HG02943 (cell line): ENCODE results near the gene ERVFRD-1.
A peak's percentile ranks its signal among the peaks of the same experiment; 100 is the strongest.
"Not testable (repeated sequence)": the region's sequence is repeated elsewhere in the genome, so short reads cannot be mapped to it uniquely, and the experiment has no call there.

Source experiments
- ATAC-seq: cut with Tn5 transposase; IDR thresholded peaks from one replicate; pipeline ENCODE4 v1.9.1; 2021; ENCODE audit warnings: mild to moderate bottlenecking, low read depth, moderate library complexity; ENCODE audit not compliant: unreplicated experiment

Gene ERVFRD-1

GRCh38 chr6:11092668-11093375 lies 18.7 kb downstream of the ERVFRD-1 start:
- ATAC-seq = peak; percentile 39

- not testable (repeated sequence) for ATAC-seq
Observed at GRCh38 chr6:11091141-11091540, 20.4 kb downstream of the ERVFRD-1 start.

DNA sequence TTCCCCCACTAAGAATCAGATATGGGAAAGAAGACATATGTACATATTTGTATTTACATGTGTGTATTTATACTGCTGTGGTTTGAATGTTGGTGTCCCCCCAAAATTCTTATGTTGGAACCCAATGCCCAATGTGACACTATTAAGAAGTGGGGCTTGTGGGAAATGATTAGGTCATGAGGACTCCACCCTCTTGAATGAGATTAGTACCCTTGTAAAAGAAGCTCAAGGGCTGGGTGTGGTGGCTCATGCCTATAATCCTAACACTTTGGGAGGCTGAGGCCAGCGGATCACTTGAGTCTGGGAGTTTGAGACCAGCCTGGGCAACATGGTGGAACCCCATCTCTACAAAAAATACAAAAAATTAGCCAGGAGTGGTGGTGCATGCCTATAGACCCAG lies 21.8 kb downstream of the ERVFRD-1 start:
- no peak for ATAC-seq

GRCh38 chr6:11087141-11087812 lies 24.2 kb downstream of the ERVFRD-1 start:
- not testable (repeated sequence) for ATAC-seq

GRCh38 chr6:11085758-11086435 lies 25.6 kb downstream of the ERVFRD-1 start:
- ATAC-seq = no peak

GRCh38 chr6:11083956-11084355 lies 27.6 kb downstream of the ERVFRD-1 start:
- ATAC-seq = no peak

DNA sequence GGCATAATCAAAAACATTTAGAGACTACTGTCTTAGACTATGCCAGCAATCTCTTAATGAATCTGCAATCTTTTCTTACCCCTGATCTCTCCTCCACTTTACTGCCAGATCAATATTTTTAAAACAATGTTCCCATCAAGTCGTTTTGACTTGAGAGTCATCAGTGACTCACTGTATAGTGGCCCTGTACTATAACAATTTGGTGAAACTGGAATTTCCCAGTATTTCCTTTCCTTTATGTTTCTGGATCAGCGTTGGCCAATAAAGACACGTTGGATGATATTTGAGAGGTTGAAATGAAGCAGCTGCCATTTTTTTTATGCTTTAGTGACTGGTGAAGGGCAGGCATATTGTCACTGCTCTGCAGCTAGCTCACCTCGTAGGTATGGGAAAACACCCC lies 28.0 kb downstream of the ERVFRD-1 start:
- ATAC-seq = no peak

- ATAC-seq = no peak
Observed at GRCh38 chr6:11080296-11080695, 31.2 kb downstream of the ERVFRD-1 start.

DNA sequence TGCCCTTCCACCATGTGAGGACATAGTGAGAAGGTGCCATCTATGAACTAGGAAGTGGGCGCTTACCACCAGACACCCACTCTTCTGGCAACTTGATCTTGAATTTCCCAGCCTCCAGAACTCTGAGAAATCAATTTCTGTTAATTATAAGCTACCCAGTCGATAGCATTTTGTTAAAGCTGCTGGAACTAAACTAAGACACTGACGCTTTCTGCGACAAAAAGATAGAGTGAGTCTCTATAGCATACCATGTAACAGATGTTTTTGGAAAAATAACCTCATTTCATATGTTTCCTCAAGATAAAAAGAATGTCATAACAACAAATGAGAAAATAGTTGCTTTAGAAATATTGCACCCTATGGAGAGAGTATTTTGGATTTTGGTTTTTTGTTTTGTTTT lies 33.3 kb downstream of the ERVFRD-1 start:
- no peak for ATAC-seq

DNA sequence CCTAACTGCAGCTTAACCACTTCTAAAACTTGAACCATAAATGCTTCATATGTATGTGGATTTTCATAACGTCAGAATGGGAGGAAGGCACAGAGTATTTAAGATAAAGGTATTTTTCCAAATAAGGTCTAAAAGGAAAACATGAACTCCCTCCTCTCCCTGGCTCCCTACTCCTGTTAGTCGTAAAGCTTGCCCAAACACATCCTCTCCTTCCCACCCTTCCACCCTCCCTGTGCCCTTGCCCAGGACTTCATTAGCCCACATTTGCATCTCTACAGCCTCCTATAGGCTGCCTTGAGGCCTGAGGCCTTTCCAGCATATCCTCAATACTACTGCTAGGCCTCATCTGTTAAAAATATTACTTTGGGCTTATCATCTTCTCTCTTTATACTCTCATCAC lies 35.0 kb downstream of the ERVFRD-1 start:
- ATAC-seq = no peak

DNA sequence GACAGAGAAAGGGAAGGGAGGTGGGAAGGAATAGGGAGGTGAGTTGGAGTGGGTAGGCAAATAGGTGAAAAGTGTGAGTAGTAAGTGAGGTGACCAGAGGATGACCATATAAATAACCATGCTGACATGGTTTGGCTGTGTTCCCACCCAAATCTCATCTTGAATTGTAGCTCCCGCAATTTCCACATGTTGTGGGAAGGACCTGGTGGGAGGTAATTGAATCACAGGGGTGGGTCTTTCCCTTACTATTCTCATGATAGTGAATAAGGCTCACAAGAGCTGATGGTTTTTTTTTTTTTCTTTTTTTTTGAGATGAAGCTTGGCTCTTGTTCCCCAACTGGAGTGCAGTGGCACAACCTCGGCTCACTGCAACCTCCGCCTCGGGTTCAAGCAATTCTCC lies 39.4 kb downstream of the ERVFRD-1 start:
- no peak for ATAC-seq

GRCh38 chr6:11069760-11070159 lies 41.8 kb downstream of the ERVFRD-1 start:
- no peak for ATAC-seq

DNA sequence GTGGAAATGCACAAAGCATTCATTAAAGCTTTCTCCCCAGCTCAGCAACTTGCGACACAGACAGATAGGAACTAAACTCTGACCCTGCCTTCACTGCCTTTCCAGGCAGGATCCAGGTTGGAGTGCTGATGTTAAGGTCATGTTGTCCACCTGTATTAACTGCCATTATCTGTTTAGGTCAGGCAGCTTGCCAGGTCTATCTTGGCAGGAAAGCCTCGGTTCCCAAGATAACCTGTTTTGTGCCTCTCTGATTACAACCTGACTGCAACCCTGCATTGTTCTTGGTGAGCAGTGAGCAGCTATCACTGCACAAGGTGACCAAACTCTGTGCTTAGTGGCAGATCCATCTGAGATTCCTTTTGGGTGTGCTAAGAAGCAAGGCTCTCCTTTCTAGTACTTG lies 44.2 kb downstream of the ERVFRD-1 start:
- ATAC-seq = no peak

- no peak for ATAC-seq
Observed at GRCh38 chr6:11066505-11067347, 44.8 kb downstream of the ERVFRD-1 start.

- ATAC-seq = no peak
Observed at GRCh38 chr6:11065436-11066202, 45.9 kb downstream of the ERVFRD-1 start.

- ATAC-seq = no peak
Observed at GRCh38 chr6:11064836-11065235, 46.7 kb downstream of the ERVFRD-1 start.

DNA sequence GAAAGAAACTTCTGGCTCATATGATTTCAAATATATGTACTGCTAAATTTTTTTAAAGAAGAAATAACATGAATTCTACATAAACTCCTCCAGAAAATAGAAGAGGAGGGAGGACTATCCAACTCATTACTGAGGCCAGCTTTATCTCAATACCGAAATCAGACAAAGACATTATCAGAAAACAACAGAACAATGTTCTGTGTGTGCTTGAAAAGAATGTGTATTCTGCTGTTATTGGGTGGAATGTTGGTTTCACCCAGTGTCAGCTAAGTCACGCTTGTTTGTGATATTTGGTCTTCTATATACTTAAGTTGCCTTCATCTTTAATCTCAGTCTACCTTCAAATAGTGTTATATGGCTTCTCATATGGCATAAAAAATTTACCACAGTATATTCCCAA lies 48.8 kb downstream of the ERVFRD-1 start:
- no peak for ATAC-seq

DNA sequence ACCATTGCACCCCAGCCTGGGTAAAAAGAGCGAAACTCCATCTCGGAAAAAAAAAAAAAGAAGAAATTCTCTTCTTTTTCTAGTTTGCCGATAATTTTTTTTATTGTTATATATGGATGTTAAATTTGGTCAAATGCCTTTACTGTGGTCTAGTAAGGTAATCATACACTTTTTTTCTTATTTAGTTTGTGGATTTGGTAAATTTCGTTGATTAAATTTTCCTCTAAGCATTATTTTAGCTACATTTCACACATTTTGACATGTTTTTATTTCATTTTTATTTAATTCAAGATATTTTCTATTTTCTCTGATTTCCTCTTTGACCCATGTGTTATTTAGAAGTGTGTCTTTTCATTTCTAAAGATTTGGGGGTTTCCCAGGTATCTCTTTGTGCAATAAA lies 49.4 kb downstream of the ERVFRD-1 start:
- no peak for ATAC-seq

- ATAC-seq = no peak
Observed at GRCh38 chr6:11058406-11058805, 53.1 kb downstream of the ERVFRD-1 start.

GRCh38 chr6:11056871-11057270 lies 54.7 kb downstream of the ERVFRD-1 start:
- ATAC-seq = no peak
